GM10847 (cell line): Measurements from ENCODE around the gene PRSS1.

Experiments
- POLR2A ChIP-seq: IDR thresholded peaks from 2 replicates; pipeline ENCODE4 v1.6.1; 2011; ENCODE audit not compliant: insufficient read length; ENCODE audit errors: extremely low read depth

Gene PRSS1

GRCh38 chr7:142790555-142790954, 41.3 kb downstream of the PRSS1 start:
- TF ChIP-seq POLR2A: no peak

- TF ChIP-seq POLR2A: no peak
Measured at GRCh38 chr7:142791502-142791901, 42.2 kb downstream of the PRSS1 start.

GRCh38 chr7:142792129-142792528, 42.9 kb downstream of the PRSS1 start:
- no peak for TF ChIP-seq POLR2A

- TF ChIP-seq POLR2A: no peak
Measured at GRCh38 chr7:142792593-142792992, 43.3 kb downstream of the PRSS1 start.

- TF ChIP-seq POLR2A: no peak
Measured at GRCh38 chr7:142793156-142793555, 43.9 kb downstream of the PRSS1 start.

GRCh38 chr7:142795339-142795863, 46.1 kb downstream of the PRSS1 start:
- no peak for TF ChIP-seq POLR2A

- TF ChIP-seq POLR2A: no peak
Measured at GRCh38 chr7:142796001-142796500, 46.8 kb downstream of the PRSS1 start.

- TF ChIP-seq POLR2A: no peak
Measured at GRCh38 chr7:142796501-142797390, 47.5 kb downstream of the PRSS1 start.

GRCh38 chr7:142797391-142798377, 48.4 kb downstream of the PRSS1 start:
- no peak for TF ChIP-seq POLR2A

GRCh38 chr7:142798451-142799436, 49.5 kb downstream of the PRSS1 start:
- no peak for TF ChIP-seq POLR2A

- TF ChIP-seq POLR2A: no peak
Measured at GRCh38 chr7:142799437-142799835, 50.2 kb downstream of the PRSS1 start.

- no peak for TF ChIP-seq POLR2A
Measured at GRCh38 chr7:142800088-142800487, 50.8 kb downstream of the PRSS1 start.

GRCh38 chr7:142800699-142801260, 51.5 kb downstream of the PRSS1 start:
- no peak for TF ChIP-seq POLR2A
